A549 treated with CORT108297 at 1 μM for 4 hours (cell line): Measurements from ENCODE around the gene HIGD1C. TPM values are rescaled to one million over a fixed set of nuclear protein-coding genes. Genes with fewer than 3 reads are reported as not detected.

Source experiments
- total RNA-seq: library from RNA; stranded (reverse); fragments of 200-300 nt; extraction: Qiagen RNA extraction; gene quantifications from 5 replicates; pipeline ENCODE4 v1.2.3, GENCODE V29; 2022

Gene HIGD1C
- total RNA-seq, result not detected in 5 replicates

DNA sequence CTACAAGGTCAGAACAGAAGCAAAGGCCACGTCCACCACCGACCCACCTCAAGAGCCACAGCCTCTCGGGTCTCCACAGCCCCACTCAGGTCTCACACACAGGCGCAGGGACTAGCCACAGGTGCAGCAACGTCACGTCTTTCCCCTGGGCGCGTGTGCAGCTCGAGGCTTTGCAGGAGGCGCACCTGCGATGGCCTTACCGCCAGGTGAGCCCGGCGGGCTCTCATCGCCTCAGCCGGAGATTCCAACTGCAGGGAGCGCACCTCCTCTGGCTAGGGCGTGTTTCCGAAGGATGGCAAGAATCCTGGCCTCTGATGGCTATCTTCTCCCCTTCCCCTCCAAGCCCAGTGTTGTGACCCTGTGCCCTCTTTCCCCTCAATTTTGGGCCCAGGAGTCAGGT is at the start of gene HIGD1C:
Gene HIGD1C (plus strand): TSS at position 35 of the 400 bp plus-strand sequence. CDS start 1,455 bp downstream, outside the sequence.

Other genes starting within 250 kb of the HIGD1C start
- 41.2 to 47.8 TPM (median 45.0 TPM) in 5 replicates for gene ATF1, start 188.4 kb upstream of the HIGD1C start, total RNA-seq
- not detected in 5 replicates for gene TMPRSS12, start 109.6 kb upstream of the HIGD1C start, total RNA-seq
- 19.2 to 25.0 TPM (median 24.4 TPM) in 5 replicates for gene SLC11A2, start 73.8 kb downstream of the HIGD1C start, total RNA-seq
- 23.0 to 27.6 TPM (median 24.8 TPM) in 5 replicates for gene LETMD1, start 95.8 kb downstream of the HIGD1C start, total RNA-seq
- gene CSRNP2, start 131.1 kb downstream of the HIGD1C start, total RNA-seq, result 11.6 to 14.4 TPM (median 13.7 TPM) in 5 replicates
- gene TFCP2, start 220.6 kb downstream of the HIGD1C start, total RNA-seq, result 18.5 to 22.5 TPM (median 20.0 TPM) in 5 replicates